NCI-H1048 (cell line): Measurements from ENCODE around the gene SORCS2.

Experiments
- DNase-seq: peaks from one replicate; lab custom pipeline; 2025; lab: John Stamatoyannopoulos, UW

The SORCS2 gene

DNA sequence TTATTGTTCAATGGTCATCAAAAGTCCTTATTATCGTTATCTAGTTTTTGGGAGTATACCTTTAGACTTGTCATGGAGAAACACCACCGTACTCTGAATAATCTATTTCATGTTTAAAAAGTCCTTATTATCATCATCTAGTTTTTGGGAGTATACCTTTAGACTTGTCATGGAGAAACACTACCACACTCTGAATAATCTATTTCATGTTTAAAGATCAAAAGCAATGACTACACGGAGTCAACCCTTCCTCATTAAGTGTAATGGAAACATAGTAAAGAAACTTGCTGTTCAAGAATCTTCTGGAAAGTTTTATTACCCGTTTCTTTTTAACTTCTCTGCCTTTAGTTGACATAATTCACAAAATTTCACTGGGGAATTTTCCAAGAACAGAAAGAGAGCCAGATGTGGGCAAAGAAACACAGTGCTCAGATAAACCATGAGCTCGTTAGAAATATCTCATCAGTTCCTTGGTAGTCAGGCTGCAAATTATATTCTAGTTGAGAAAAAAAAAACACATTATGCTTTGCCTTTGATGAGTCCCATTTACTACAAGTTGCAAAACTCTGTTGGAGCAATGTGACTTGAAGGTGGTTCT is 588.5 kb downstream of the SORCS2 start:
- no peak for DNase-seq

DNA sequence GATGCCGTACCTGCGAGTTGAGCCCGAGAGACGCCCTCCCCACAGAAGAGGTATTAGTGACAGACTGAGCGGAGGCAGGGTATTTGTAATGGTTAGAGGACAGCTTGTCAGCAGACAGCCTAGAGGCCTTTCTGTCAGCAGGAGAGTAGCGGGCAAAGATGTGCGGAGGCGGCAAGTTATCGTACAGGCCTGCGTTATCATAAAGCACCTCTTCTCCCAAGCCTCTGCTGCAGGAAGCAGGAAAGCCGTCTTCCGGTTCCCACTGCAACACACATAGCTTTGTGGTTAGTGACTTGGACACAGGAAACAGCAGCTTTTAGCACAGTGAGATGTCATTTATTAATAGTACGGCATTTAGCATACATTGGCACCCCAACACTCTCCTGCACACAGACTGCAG is 589.0 kb downstream of the SORCS2 start:
- DNase-seq: no peak

DNA sequence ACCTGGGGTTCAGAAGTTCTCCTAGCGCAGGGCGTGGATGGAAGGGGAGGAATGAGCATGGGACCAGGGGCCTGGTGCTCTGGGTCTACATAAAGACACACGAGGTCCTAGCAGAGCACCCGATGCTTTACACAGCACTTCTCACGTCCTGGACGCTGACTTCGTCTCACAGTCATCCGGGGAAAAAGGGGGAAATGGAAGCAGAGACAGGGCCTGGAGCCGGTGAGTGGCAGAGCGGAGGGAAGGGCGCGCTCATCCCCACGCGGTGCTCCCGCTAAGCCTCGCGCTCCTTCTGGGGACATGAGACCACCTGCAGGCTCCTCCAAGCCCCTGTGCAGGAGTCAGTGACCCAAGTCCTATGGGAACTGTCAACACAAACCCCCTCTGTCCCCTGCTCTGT is 589.7 kb downstream of the SORCS2 start:
- no peak for DNase-seq

DNA sequence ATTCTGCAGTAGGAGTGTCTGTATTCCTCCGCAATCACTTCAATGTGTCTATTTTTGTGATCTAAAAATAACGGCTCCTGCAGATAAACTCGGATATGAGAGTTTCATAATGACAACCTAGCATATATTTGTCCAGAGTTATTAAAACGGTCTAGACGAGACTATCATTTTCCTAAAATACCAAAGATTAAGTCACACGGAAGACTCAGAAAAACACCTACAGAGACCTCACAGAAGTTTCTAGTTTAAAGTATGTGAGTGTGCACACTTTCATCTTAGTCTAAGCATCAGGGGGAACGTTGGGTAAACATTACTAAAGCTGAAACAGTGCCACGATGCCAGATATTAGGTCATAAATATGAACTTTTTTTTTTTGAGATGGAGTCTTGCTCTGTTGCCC is 590.4 kb downstream of the SORCS2 start:
- DNase-seq: no peak

DNA sequence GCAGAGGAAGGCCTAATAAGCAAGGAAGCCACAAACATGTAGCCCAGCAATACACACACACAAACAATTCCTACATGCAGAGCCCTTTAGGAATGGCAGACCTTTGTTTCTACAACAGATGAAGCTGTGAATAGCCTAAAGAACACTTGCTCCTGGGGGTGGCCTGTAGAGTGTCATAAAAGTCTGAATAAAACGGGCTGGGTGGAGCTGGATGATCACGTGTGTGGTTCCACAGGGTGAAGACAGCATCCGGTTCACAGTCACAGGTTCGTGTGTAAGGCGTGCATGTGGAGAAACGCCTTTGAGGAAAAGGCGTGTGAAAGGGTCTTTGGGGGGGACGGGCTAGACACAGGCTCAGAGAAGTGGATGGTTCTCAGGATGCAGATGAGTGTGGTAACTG is 591.2 kb downstream of the SORCS2 start:
- no peak for DNase-seq

DNA sequence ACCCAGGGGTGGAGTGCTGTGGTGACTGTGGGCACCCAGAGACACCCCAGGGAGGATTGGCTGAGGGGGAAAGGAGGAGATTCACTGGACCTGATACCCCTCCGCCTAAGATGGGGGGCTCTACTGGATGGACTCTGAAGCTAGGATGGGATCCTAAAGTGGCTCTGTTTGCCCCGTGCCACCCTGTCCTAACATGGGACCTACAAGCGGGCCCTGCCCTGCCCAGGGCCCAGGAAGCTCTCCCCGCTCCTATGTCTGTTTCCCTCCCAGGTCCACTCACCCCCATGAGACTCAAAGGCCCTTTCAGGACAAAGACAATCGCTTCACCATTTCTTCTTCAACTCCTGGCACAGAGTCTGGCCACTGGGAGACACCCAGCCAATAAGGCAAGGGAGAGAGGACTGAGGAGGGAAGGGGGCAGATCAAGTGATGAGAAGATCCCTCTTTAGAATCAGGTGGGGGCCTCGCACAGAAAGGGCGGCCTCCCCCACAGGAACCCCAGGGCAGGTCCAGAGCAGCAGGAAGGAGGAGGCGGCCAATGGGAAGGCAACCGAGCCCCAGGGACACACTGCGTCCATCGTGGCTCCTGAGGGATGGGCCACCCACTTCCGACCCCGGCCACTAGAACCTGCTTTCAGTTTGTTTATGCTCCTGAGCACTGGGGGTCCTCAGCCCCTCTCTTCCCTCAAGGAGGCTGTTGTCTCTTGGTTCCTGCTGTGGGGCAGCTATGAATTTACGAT is 592.0 kb downstream of the SORCS2 start:
- DNase-seq: no peak

DNA sequence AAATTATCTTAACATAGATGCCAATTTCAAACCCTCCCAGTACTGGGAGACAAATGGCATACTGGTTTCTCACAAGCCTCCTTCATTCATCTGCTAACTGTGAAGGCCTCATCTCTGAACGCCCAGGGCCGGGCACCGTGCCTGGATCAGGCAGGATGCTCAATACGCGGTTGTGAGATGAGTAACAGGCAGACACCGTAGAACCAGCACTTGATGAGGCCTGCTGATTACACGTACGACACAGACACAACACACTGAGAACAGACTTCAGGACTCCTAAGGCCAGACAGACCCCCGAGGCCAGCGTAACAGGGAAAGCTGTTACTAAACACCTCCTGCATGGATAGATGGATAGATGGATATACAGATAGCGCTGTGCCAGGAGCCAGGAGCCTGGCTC is 592.7 kb downstream of the SORCS2 start:
- DNase-seq: no peak

DNA sequence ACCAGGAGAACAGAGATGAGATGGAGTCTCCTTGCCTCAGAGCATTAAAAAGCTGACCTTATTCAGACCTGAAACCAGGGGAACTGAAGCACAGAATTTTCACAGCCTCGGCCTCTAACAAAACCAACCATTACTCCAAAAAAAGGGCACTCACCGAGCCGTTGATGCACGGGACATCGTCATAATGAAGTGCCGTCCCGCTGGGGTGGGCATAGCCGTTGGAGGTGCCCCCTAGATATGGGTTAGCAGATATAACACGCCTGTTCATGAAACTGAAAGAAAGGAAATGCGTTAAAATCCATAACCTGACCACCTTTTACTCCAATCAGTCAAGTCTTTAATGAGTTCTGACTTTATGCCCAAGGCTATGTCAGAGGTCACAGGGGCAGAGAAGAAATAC is 593.7 kb downstream of the SORCS2 start:
- no peak for DNase-seq

DNA sequence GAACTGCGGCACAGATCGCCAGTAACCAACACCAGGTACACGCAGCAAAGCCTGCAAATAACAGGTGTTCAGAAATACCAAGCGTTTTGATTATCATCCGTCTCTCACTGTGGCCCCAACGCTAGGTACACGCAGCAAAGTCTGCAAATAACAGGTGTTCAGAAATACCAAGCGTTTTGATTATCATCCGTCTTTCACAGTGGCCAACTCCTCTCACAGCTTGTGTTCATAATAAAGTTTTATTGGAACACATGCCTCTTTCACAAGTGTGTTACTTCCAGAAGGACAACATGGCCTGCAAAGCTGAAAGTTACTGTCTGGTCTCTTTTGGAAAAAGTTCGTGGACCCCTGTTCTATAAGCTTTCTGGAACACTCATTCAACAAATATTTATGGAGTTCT is 594.2 kb downstream of the SORCS2 start:
- DNase-seq: no peak

DNA sequence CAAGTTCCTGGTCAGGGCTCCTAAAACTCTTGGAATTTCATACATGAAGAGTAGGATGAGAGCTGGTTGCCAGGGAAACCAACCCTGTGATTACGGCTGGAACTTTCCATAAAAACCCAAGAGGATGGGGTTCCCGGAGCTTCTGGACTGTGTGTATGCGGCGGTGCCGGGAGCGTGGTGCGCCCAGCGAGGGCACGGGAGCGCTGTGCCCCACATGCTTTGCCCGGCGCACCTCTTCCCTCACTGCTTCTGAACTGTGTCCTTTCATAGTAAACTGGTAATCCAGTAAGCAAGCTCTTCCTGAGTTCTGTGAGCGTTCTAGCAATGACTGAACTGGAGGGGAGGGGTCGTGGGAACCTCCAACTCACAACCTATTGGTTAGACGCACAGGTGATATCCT is 594.7 kb downstream of the SORCS2 start:
- no peak for DNase-seq

DNA sequence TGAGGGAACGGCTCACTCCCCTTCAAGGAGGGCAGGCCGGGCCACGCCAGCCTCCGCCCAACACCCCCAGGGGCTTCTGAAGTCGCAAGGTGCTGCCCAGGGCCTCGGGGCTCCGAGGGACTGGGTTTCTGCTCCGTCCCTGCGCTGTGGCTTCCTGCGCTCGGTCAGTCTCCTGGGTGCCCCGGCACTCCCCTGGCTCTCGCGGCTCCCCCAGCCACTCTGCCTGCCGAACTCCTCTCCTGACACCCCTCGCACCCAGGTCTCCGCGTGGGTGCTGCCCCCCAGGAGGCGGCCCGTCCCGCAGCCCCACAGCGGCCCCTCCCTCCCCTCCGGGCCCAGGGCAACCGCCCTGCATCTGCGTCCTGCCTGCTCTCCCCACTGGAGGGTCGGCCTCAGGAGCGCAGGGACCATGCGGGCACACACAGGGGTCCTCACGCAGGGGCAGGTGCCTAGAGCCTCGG is 595.4 kb downstream of the SORCS2 start:
- DNase-seq: no peak

DNA sequence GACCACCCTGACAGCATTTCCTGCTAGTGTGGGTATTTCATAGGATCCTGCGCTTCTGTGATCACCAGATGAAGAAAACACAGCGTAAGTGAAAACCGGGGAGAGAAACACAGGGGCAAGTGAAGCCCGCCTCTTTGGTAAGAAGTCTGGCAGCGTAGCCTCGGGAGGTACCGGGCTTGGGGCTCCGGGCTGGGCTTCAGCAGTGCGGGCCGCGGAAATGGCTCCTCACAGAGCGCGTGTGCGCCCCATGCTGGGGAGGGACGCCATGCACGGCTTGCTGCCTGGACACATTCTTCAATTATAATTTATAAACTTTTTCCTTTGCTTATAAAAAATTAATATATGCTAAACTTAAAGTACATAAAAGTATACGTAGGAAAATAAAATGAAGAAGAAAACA is 595.9 kb downstream of the SORCS2 start:
- DNase-seq: no peak

DNA sequence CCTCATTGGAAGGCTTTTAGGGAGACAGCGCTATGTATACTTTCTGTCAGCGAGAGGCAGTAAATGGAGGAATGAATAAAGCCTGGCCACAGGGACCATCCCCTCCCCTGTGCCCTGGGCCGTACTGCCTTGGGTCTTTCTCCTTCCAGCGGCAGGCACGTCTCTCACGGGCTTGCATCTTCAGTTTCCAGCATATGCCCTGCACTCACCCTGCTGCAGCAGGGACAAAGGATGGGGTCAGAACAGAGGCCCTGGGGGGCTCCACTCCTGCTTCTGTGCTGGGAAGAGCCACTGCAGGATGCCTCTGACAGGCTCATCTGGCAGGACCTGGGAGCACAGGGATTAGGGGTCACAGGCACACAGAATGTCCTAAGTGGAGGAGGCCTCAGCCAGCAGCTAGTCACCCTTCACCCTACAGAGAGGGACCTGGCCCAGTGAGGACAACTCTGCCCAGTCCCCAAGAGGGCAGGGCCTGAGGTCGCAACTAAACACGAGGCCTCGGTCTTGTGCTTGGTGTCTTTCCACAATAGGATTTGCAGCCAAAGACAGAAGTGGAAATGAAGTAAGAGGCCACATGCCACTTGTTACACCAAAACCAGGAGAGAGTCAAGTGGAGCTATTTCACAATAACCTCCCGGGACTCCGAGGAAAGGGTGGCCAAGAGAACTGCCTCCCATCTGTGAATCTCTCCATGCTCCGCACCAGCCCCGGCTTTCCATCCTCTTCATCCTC is 596.5 kb downstream of the SORCS2 start:
- DNase-seq: no peak

DNA sequence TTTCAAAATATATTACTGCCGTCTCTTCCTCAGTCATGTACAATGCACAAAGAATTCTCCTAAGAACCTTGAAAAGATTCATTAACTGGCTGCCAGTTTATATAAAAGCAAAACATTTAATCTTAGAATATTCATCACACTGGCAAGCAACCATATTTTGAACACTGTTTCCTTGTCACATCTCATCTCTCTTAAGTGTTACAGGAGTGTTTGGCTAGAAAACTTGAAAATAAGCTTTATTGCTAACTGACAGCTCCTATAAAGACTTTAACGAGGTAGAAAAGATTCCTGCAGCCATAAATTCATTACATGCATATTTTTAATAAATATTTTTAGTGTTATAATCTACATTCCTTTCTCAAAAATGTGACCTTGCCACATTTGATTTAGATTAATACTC is 597.7 kb downstream of the SORCS2 start:
- DNase-seq: no peak

DNA sequence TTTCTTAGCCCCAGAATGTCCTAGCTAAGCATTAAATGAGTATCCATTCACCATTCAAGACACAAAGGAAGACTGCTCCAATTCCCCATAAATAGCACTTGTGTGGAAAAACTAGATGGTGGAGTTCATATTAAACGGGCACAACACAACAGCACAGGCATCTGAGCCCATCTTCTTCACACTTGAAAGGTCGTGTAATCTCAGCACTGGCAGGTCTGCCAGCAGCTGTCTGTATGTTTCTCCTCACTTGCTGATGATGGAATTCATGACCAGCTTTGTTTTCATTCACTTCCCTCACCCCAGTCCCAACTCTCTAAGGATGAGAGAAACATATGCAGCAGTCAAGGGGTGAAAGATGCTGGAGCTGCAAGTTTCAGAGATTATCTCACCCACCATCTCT is 598.7 kb downstream of the SORCS2 start:
- no peak for DNase-seq
